Activated CD4-positive, alpha-beta memory T cell treated with anti-CD3 and anti-CD28 coated beads, Interleukin-2, amount 10 ng/mL, durations not matched to agents 7 days and 5 days (primary cell): ENCODE measurements around the gene SLC6A9. TPM values are rescaled to one million over a fixed set of nuclear protein-coding genes. Genes with fewer than 3 reads are reported as not detected.

ENCODE experiments used
- CTCF ChIA-PET: fragments of 350-600 bp; sonication (Branson Sonifier 250); formaldehyde crosslinking; loops from one replicate; lab custom pipeline; 2021; ENCODE audit warnings: antibody characterized with exemption, inconsistent platforms; lab: Charles Lee
- POLR2A ChIA-PET: fragments of 350-600 bp; sonication (Branson Sonifier 250); formaldehyde crosslinking; loops from one replicate; lab custom pipeline; 2021; ENCODE audit warnings: antibody characterized with exemption; lab: Charles Lee
- DNase-seq: peaks from one replicate; pipeline ENCODE4 v3.0.0-alpha.2; 2020
- H3K27ac Mint-ChIP-seq: one replicate; pipeline ENCODE4 v1.8.0; 2021; ENCODE audit warnings: mild to moderate bottlenecking, mixed read lengths
- H3K27me3 Mint-ChIP-seq: one replicate; pipeline ENCODE4 v1.8.0; 2021; ENCODE audit warnings: mixed read lengths
- H3K36me3 Mint-ChIP-seq: one replicate; pipeline ENCODE4 v1.8.0; 2021; ENCODE audit warnings: low read depth, mixed read lengths
- H3K4me1 Mint-ChIP-seq: one replicate; pipeline ENCODE4 v1.8.0; 2021; ENCODE audit warnings: mixed read lengths
- H3K4me3 Mint-ChIP-seq: one replicate; pipeline ENCODE4 v1.8.0; 2021; ENCODE audit warnings: mild to moderate bottlenecking, mixed read lengths
- H3K9me3 Mint-ChIP-seq: one replicate; pipeline ENCODE4 v1.8.0; 2021; ENCODE audit warnings: mixed read lengths
- total RNA-seq, 2 experiments: library from RNA; stranded (reverse); gene quantifications; one replicate each; pipeline ENCODE4 v1.2.3, GENCODE V29; 2021

SLC6A9 gene
- total RNA-seq, 2 experiments from 2014 or later = 4.8 to 5.7 TPM

DNA sequence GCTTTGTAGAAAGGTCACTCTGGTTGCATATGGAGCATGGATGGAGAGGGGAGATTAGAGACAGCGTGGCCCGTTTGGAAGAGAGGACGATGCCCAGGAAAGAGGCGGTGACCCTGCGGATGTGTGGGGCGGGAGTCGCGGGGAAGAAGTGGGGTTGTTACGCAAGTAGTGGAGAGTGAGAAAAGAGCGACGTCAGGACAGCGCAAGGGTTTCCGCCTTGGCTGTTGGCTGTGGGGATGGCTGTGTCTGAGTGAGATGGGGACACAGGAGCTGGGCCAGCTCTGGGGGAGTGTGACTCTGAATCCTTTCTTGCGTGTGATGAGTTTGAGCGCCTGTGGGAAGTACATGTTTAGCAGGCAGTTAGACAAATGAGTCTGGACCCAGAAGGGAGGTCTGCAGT lies 48.5 kb downstream of the SLC6A9 start:
- no peak overlapping the region for H3K27ac Mint-ChIP-seq
- H3K4me3 Mint-ChIP-seq = no peak overlapping the region
- H3K27me3 Mint-ChIP-seq = no peaks in the 10 kb centered on the region
- peaks cover 4% of the 10 kb centered on the region for H3K36me3 Mint-ChIP-seq
- CTCF ChIA-PET = no interaction called here
- H3K9me3 Mint-ChIP-seq = no peaks in the 10 kb centered on the region
- POLR2A ChIA-PET = no interaction called here
- H3K4me1 Mint-ChIP-seq = peaks cover 24% of the 10 kb centered on the region
- DNase-seq = no peak

DNA sequence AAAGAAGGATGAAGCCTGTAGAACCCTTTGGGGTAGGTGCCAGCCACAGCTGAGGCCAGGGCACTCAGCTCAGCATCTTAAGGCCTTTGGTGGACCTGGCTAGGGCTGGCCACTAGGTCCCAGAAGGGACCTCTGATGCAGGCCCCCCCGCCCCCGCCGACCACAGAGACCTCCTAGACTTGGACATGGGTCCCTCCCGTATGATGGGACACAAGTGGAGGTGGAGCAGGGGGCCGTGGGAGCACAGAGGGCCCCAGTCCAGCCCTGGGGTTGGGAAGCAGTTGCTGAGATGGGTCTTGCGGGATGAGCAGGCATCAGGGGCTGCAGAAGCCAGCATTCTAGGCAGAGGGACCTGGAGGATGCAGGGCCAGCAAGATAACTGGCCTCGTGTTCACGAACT lies 49.0 kb downstream of the SLC6A9 start:
- Mint-ChIP-seq H3K9me3 (no peaks in the 10 kb centered on the region), H3K4me1 (peaks cover 30% of the 10 kb centered on the region), H3K4me3 (no peak overlapping the region), H3K27me3 (no peaks in the 10 kb centered on the region), H3K36me3 (peaks cover 10% of the 10 kb centered on the region), H3K27ac (no peak overlapping the region)
- CTCF ChIA-PET = no interaction called here
- no peak for DNase-seq
- POLR2A ChIA-PET = no interaction called here

DNA sequence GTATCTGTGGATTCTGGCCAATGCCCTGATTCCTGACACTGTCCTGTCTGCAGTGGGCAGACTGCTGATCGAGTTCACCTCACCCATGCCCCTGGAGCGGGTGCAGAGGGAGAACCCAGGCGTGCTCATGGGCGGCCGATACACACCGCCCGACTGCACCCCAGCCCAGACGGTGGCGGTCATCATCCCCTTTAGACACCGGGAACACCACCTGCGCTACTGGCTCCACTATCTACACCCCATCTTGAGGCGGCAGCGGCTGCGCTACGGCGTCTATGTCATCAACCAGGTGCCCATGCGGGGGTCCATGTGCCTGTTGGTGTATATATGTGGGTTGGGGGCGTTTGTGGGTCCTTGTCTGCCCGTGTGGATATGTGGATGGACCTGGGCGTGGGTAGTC lies 49.6 kb downstream of the SLC6A9 start:
- no peaks in the 10 kb centered on the region for H3K27me3 Mint-ChIP-seq
- H3K4me1 Mint-ChIP-seq = peaks cover 36% of the 10 kb centered on the region
- no peak overlapping the region for H3K4me3 Mint-ChIP-seq
- ChIA-PET CTCF (no interaction called here), POLR2A (no interaction called here)
- H3K27ac Mint-ChIP-seq = no peak overlapping the region
- DNase-seq = no peak
- H3K9me3 Mint-ChIP-seq = no peaks in the 10 kb centered on the region
- peaks cover 16% of the 10 kb centered on the region for H3K36me3 Mint-ChIP-seq

DNA sequence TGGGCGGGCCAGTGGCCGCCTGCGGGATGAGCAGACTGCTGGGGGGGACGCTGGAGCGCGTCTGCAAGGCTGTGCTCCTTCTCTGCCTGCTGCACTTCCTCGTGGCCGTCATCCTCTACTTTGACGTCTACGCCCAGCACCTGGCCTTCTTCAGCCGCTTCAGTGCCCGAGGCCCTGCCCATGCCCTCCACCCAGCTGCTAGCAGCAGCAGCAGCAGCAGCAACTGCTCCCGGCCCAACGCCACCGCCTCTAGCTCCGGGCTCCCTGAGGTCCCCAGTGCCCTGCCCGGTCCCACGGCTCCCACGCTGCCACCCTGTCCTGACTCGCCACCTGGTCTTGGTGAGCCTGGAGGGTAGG lies 50.1 kb downstream of the SLC6A9 start:
- CTCF ChIA-PET = no interaction called here
- no peaks in the 10 kb centered on the region for H3K27me3 Mint-ChIP-seq
- no peak overlapping the region for H3K27ac Mint-ChIP-seq
- peaks cover 21% of the 10 kb centered on the region for H3K36me3 Mint-ChIP-seq
- POLR2A ChIA-PET = no interaction called here
- H3K4me1 Mint-ChIP-seq = peaks cover 41% of the 10 kb centered on the region
- DNase-seq = no peak
- peak overlapping the region; percentile 12 for H3K4me3 Mint-ChIP-seq
- no peaks in the 10 kb centered on the region for H3K9me3 Mint-ChIP-seq

DNA sequence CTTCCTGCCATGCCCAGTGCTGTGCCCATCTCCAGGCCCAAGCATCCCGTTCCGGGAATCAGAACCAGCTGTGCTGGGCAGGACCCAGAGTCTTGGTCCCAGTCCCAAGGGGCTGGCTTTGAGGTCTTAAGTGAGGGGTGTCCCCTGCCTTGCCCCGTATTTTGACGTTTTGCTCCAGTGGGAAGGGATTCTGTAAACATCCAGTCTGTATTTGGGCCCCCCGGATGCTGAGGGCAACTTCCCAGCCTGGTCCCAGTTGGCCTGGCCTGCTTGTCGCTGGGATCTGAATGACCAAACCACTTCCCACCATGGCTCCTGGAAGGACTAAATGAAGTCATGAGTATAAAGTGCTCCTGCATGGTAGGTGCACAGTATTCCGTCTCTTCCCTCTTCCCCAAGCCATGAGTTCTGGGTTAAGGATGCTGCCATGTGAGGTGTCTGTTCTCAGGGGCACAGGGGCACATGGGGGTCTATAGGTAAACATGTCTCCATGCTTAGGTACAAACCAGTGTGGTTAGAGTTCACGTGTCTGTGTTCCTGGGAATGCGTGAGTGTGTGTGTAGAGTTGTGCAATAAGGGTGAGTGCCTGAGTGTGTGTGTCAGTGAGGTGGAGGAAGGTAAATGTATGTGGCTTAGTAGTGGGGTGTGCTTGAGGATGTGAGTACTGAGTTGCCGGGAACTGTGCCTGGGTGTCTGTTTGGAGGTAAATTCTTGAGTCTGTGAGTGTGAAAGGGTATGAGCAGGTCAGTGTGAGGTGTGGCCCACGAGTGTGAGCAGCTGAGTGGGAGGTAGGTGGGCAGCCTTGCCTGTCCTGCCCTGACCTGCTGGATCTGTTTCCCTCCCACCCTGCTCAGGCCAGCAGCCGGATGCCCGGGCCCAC lies 50.8 kb downstream of the SLC6A9 start:
- H3K27me3 Mint-ChIP-seq = no peaks in the 10 kb centered on the region
- H3K27ac Mint-ChIP-seq = peak overlapping the region; percentile 44
- H3K4me3 Mint-ChIP-seq = peak overlapping the region; percentile 79
- POLR2A ChIA-PET = interaction anchor here (1.3 kb wide), 1 partner anchor 11 kb away, joined by 4 read pairs; the partner anchor contains the start of gene DPH2
- peaks cover 45% of the 10 kb centered on the region for H3K4me1 Mint-ChIP-seq
- DNase-seq = no peak
- H3K9me3 Mint-ChIP-seq = no peaks in the 10 kb centered on the region
- H3K36me3 Mint-ChIP-seq = peaks cover 25% of the 10 kb centered on the region
- CTCF ChIA-PET = interaction anchor here (0.9 kb wide), 1 partner anchor 24 kb away, joined by 4 read pairs; no protein-coding TSS in a partner anchor

DNA sequence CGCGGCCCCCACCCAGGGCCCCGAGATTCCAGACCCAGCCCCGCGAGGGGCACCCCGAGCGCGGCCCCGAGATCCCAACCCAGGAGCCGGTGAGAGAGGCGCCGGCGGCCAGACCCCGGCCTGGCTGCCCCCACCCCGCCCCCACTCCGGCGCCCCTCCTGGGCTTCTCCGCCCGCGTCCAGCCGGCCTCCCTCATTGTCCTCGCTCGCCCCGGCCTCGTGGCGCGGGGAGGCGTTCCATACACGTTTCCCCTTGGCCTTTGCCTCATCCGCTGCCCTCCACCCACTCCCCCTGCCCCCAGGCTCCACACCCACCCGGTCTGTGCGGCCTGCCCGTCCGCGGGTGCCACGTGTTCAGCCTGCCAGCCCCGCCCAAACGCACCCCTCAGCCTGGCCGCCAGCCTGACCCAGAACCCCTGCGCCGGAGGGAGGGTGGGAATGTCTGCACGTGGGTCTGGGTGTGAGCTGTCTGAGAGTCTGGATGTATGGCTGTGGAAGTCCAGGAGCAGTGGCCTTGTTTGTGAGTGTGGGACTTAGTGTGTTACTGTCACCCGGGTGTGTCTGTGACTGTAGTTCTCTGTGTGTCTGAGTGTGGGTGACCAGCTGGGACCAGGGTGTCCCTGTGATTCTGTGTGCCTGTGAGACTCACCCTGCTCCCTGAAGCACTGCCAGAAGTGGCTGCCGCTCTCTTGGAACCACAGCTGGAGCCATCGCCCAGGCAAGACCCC lies 51.6 kb downstream of the SLC6A9 start:
- H3K27ac Mint-ChIP-seq = peak overlapping the region; percentile 44
- POLR2A ChIA-PET = interaction anchor here (1.3 kb wide), 1 partner anchor 10 kb away, joined by 4 read pairs; the partner anchor contains the start of gene DPH2
- DNase-seq = no peak

DNA sequence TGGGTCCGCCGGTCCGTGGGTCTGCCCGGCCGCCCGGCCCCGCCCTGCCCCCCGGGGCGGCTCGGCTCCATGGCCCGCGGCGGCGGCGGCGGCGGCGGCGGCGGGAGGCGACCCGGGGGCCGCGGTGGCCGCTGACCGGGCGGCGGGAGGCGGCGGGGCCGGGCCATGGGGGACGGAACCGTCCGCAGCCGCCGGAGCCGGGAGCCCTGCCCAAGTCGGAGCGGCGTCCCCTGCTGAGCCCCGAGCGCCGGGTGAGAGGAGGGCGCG lies 52.1 kb downstream of the SLC6A9 start:
- POLR2A ChIA-PET = interaction anchor here (1.3 kb wide), 1 partner anchor 9 kb away, joined by 4 read pairs; the partner anchor contains the start of gene DPH2

More for the DNA sequence above, 51.6 kb downstream of the SLC6A9 start:
- Mint-ChIP-seq H3K4me3 (peak overlapping the region; percentile 79), H3K4me1 (peaks cover 46% of the 10 kb centered on the region), H3K9me3 (no peaks in the 10 kb centered on the region), H3K27me3 (no peaks in the 10 kb centered on the region), H3K36me3 (peaks cover 25% of the 10 kb centered on the region)
- CTCF ChIA-PET = interaction anchor here (0.9 kb wide), 1 partner anchor 25 kb away, joined by 4 read pairs; no protein-coding TSS in a partner anchor

DNA sequence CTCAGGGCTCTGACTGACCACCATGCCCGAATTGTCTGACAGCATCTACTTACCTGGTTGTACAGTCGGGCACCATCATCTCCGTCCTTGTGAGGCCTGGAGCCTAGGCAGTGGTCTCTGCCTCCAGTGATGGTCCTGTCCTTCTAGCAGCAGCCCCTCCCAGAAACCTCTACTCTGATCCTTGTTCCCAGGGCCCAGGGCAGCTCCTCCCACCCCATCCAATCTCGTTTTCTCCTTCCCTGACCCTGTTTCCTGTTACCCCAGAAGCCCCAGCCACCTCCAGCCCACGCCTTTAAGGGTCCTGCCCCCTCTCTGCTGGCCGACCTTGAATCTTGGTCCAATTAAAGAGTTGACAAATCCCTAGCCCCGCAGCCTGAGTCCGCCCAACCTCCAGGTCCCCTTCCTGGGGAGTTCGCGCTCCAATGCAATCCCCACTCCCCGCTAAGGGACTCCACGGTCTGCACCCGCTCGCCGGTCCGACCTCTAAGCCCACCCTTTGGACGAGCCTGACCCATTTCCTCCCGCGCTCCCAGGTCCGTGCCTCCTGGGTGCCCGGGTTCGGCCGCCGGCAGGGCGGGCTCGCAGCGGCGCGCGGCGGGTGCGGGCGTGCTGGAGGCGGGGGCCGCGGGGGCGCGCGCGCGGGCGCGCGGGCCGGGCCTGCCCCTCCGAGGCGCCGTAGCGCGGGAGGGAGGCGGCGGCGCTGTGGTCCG lies 52.6 kb downstream of the SLC6A9 start, which contains the start of gene B4GALT2:
Gene B4GALT2 (plus strand): TSS at position 660 of the 710 bp plus-strand sequence. CDS start 1,951 bp downstream, outside the sequence.
- peak within 1 kb of the TSS; percentile 79 for H3K4me3 Mint-ChIP-seq

More for the DNA sequence above, 52.1 kb downstream of the SLC6A9 start:
- Mint-ChIP-seq H3K36me3 (peaks cover 25% of the 10 kb centered on the region), H3K4me3 (no peak overlapping the region), H3K27ac (no peak overlapping the region), H3K4me1 (peaks cover 51% of the 10 kb centered on the region), H3K9me3 (no peaks in the 10 kb centered on the region), H3K27me3 (no peaks in the 10 kb centered on the region)
- DNase-seq = no peak
- CTCF ChIA-PET = no interaction called here

DNA sequence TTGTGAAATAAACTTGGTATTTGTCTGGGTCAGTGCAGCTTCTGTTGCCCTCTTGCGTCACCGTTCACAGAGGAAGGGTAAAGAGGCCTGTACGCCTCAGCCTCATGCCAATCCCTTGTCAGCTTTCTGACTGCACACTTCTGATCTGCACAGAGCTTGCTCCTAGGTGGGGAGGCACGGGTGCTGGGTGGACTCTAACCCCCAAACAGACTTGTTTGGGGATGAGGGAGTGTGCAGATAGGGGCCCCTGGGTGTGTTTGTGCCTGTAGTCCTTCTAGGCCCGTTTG lies 53.1 kb downstream of the SLC6A9 start:
- H3K9me3 Mint-ChIP-seq = no peaks in the 10 kb centered on the region
- no peaks in the 10 kb centered on the region for H3K27me3 Mint-ChIP-seq
- ChIA-PET CTCF (no interaction called here), POLR2A (interaction anchor here (1.0 kb wide), 1 partner anchor 28 kb away, joined by 3 read pairs; no protein-coding TSS in a partner anchor)
- DNase-seq = no peak
- H3K36me3 Mint-ChIP-seq = peaks cover 31% of the 10 kb centered on the region
- peaks cover 61% of the 10 kb centered on the region for H3K4me1 Mint-ChIP-seq
- H3K27ac Mint-ChIP-seq = no peak overlapping the region
- peak overlapping the region; percentile 72 for H3K4me3 Mint-ChIP-seq

More for the DNA sequence above, 52.6 kb downstream of the SLC6A9 start, which contains the start of gene B4GALT2:
- peaks cover 56% of the 10 kb centered on the region for H3K4me1 Mint-ChIP-seq
- ChIA-PET POLR2A (interaction anchor here (1.0 kb wide), 1 partner anchor 28 kb away, joined by 3 read pairs; no protein-coding TSS in a partner anchor), CTCF (no interaction called here)
- H3K36me3 Mint-ChIP-seq = peaks cover 26% of the 10 kb centered on the region
- DNase-seq = peak; percentile 55
- peak within 1 kb of the TSS; percentile 52 for H3K27ac Mint-ChIP-seq
- H3K27me3 Mint-ChIP-seq = no peaks in the 10 kb centered on the region
- H3K9me3 Mint-ChIP-seq = no peaks in the 10 kb centered on the region

DNA sequence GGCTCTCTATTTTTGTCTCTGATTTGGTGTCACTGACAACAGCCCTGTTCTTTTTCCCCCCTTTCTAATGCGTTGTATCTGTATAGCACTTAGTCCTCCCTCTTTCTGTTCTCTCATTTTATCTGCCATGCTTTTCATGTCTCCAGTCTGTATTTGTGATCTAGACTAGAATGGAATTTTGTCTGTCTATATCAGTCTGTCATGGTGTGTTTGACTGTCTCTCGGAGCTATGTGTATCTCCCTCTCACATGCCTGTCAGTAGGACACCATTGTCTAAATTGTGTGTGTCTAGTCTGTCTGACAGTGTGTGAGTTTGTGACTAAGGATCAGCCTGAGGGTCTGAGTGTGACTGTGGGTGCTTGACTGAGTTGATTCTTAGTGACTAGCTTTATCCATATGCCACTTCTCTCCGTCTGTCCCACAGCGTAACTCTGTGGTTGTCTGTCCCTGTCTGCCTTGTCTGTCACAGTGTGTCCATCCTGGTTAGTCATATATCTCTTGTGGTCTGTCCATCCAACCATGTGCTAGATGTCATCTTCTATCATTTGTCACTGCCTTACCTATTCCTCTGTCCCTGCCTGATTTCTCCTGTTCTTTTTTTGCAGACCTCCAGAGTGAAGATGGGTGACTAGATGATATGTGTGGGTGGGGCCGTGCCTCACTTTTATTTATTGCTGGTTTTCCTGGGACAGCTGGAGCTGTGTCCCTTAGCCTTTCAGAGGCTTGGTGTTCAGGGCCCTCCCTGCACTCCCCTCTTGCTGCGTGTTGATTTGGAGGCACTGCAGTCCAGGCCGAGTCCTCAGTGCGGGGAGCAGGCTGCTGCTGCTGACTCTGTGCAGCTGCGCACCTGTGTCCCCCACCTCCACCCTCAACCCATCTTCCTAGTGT lies 53.6 kb downstream of the SLC6A9 start:
- peaks cover 34% of the 10 kb centered on the region for H3K36me3 Mint-ChIP-seq
- CTCF ChIA-PET = no interaction called here
- POLR2A ChIA-PET = interaction anchor here (1.0 kb wide), 1 partner anchor 27 kb away, joined by 3 read pairs; no protein-coding TSS in a partner anchor
- no peak overlapping the region for H3K27ac Mint-ChIP-seq
- peaks cover 60% of the 10 kb centered on the region for H3K4me1 Mint-ChIP-seq
- H3K4me3 Mint-ChIP-seq = peak overlapping the region; percentile 72
- no peaks in the 10 kb centered on the region for H3K9me3 Mint-ChIP-seq
- DNase-seq = no peak
- H3K27me3 Mint-ChIP-seq = no peaks in the 10 kb centered on the region

DNA sequence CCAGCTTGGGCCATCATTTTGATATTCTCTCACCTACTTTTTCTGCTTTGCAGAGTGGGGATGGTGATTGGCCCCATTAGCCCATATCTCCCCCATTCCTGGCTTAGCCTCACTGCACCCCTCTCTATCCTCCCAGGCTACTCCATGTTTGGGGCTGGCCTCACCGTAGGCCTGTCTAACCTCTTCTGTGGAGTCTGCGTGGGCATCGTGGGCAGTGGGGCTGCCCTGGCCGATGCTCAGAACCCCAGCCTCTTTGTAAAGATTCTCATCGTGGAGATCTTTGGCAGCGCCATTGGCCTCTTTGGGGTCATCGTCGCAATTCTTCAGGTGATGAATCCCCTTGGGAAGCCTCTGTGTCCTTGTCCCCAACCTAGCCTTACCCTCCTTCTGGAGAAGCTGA lies 54.4 kb downstream of the SLC6A9 start:
- Mint-ChIP-seq H3K4me1 (peaks cover 57% of the 10 kb centered on the region), H3K27ac (no peak overlapping the region), H3K27me3 (no peaks in the 10 kb centered on the region), H3K4me3 (peak overlapping the region; percentile 89), H3K36me3 (peaks cover 34% of the 10 kb centered on the region), H3K9me3 (no peaks in the 10 kb centered on the region)
- ChIA-PET CTCF (interaction anchor here (1.1 to 2.1 kb wide), 2 partner anchors 30 to 71 kb away, joined by 3 to 10 read pairs; partner anchors contain the start of gene IPO13), POLR2A (interaction anchor here (2.4 kb wide), 1 partner anchor 16 kb away, joined by 15 read pairs; no protein-coding TSS in a partner anchor)
- DNase-seq = no peak
